Testis (tissue), 3 donors: ENCODE results near the gene STON2. TPM values are rescaled to one million over a fixed set of nuclear protein-coding genes. Genes with fewer than 3 reads are reported as not detected.

Experiments used
- DNase-seq: peaks from one replicate; pipeline ENCODE4 v3.0.0-alpha.2; 2019
- H3K27ac ChIP-seq, 2 donors: fragments of 200-600 bp; sonication (generic); one replicate each; pipeline ENCODE4 v1.5.1; 2019
- H3K27me3 ChIP-seq: fragments of 200-600 bp; sonication (generic); one replicate; pipeline ENCODE4 v1.5.1; 2019
- H3K36me3 ChIP-seq: fragments of 200-600 bp; sonication (generic); one replicate; pipeline ENCODE4 v1.5.1; 2017; ENCODE audit warnings: low read depth; ENCODE audit errors: missing control alignments
- H3K4me1 ChIP-seq: fragments of 200-600 bp; sonication (generic); one replicate; pipeline ENCODE4 v1.5.1; 2019
- H3K4me3 ChIP-seq, 2 donors: fragments of 200-600 bp; sonication (generic); one replicate each; pipeline ENCODE4 v1.5.1; 2017 to 2019
- H3K9me3 ChIP-seq: fragments of 200-600 bp; sonication (generic); one replicate; pipeline ENCODE4 v1.5.1; 2017
- POLR2A ChIP-seq: fragments of 450-650 bp; IDR thresholded peaks from one replicate; pipeline ENCODE4 v1.6.1; 2017; ENCODE audit warnings: antibody characterized with exemption, mild to moderate bottlenecking, moderate library complexity
- WGBS, 2 donors: methylation state at CpG; one replicate each; pipeline ENCODE4 v1.1.5; 2018; 5-methylcytosine and 5-hydroxymethylcytosine counted together
- intact Hi-C: fragments of 100-400 bp; cut with DNase I; formaldehyde crosslinking; loops from one replicate; pipeline ENCODE4 v1.15.1; 2023; ENCODE audit warnings: low total_unique reads
- polyA plus RNA-seq: library from polyadenylated mRNA; stranded (reverse); fragments of 350-450 nt; fragmentation: Illumina TruSeq; extraction: RNeasy Lipid Tissue Mini Kit (QIAGEN cat#74804); gene quantifications from one replicate; pipeline ENCODE4 v1.2.3, GENCODE V29; 2014; ENCODE audit warnings: low read depth, low replicate concordance; ENCODE audit not compliant: insufficient read depth
- total RNA-seq, 2 donors: library from RNA; depleted of rRNA; stranded (reverse); fragments of >200 nt; gene quantifications; one replicate each; pipeline ENCODE4 v1.2.3, GENCODE V29; 2016
- TF ChIP-seq, protein P1 (sequence below), 3 experiments: fragments of 450-650 bp in 2 of 3; fragments of 200-600 bp in 1 of 3; sonication (generic) in 1 of 3; IDR thresholded peaks; one replicate each; pipeline ENCODE4 v1.5.1; 2016 to 2019; ENCODE audit warnings: antibody characterized with exemption in 3 of 3, mild to moderate bottlenecking in 2 of 3, moderate library complexity in 1 of 3

The STON2 gene
- total and polyA plus RNA-seq, 3 donors from 2014 or later: 8.3 to 38.5 (median 22.8) TPM

DNA sequence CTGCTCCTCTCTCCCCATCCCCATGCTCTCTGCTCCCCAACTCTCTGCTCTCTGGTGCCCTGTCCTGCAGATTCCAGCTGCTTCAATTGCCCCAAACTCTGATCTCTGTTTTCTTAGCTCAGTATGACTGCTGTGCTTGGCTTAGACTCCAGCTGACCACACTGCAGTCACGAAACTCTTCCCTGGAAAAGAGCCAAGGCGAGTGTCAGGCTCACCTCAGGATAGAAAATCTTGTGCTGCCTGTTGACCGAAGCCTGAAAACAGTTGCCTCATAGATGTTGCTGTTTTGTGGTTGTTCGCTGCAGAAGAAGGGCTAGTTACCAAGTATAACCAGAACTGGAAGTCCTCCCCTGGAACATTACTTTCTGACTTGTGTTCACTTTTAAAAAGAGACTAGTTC lies 6.7 kb upstream of the STON2 start:
- WGBS, 2 donors: 34 to 68% methylated on average over 4 of the region's 4 CpGs
- DNase-seq: peak; percentile 32
- intact Hi-C loops: no loop called here

DNA sequence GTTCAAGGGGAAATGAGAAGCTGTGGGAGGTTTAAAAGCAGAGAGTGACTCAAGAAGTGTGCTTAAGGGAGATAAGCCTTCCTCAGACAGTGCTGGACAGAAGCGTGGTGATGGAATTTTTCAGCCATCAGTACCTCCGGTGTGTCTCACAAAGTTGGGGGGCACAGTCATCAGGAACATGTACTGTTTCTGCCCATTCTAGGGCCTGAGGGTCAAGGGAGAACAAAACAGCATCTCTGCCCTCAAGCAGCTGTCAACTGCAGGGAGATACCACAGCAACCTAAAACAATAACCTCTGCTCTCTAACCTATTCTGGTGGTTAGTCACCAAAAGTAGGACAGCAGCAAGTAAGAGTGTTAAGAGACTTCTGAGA lies 2.0 kb upstream of the STON2 start:
- H3K27ac ChIP-seq: no peak overlapping the region

More for the DNA sequence above, 6.7 kb upstream of the STON2 start:
- no peaks in the 10 kb centered on the region for H3K27me3 ChIP-seq
- no peak for TF ChIP-seq POLR2A
- TF ChIP-seq, protein P1, sequence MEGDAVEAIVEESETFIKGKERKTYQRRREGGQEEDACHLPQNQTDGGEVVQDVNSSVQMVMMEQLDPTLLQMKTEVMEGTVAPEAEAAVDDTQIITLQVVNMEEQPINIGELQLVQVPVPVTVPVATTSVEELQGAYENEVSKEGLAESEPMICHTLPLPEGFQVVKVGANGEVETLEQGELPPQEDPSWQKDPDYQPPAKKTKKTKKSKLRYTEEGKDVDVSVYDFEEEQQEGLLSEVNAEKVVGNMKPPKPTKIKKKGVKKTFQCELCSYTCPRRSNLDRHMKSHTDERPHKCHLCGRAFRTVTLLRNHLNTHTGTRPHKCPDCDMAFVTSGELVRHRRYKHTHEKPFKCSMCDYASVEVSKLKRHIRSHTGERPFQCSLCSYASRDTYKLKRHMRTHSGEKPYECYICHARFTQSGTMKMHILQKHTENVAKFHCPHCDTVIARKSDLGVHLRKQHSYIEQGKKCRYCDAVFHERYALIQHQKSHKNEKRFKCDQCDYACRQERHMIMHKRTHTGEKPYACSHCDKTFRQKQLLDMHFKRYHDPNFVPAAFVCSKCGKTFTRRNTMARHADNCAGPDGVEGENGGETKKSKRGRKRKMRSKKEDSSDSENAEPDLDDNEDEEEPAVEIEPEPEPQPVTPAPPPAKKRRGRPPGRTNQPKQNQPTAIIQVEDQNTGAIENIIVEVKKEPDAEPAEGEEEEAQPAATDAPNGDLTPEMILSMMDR (IDR thresholded peaks at IDR 0.05): no peak
- H3K4me3 ChIP-seq: no peak overlapping the region
- H3K27ac ChIP-seq: no peak overlapping the region
- H3K36me3 ChIP-seq: no peaks in the 10 kb centered on the region
- peaks cover 4% of the 10 kb centered on the region for H3K4me1 ChIP-seq
- no peaks in the 10 kb centered on the region for H3K9me3 ChIP-seq

DNA sequence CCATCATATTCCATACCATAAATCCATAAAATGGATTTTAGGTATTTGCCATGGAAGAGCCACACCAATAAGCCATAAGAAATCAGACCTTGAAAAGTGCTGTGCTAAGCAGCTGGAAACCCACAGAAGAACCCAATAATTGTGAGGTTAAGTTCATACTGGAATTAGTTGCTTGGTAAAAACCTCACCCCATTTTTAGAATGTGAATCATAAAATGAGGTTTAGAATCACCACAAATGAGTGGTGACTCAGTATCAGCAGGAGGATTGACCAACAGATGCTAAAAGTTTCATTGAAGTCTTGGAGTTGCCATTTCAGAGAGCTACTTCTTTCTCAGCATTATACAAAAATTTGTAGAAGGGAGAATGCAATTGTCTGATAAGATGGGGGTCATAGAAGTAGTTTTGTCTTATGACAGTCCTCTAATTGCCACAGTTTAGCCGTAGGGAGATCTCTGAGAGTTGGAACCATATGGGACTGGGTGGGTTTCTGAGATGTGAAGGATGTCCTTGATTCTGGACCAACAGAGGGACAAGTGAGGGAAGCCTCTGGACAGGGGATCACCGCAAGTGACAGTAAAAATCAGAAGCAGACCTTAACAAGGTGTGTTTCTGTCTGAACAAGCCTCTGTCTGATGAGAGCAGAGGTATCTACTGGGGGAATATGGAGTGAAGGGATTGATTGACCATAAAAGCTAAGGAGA lies 1.4 kb upstream of the STON2 start:
- intact Hi-C loops: no loop called here
- 92 to 93% methylated on average over 2 of the region's 2 CpGs for WGBS, 2 donors
- Histone ChIP-seq H3K27ac (no peak overlapping the region), H3K4me3 (no peak overlapping the region), H3K4me1 (peaks cover 6% of the 10 kb centered on the region), H3K36me3 (no peaks in the 10 kb centered on the region), H3K9me3 (no peaks in the 10 kb centered on the region), H3K27me3 (no peaks in the 10 kb centered on the region)
- TF ChIP-seq, protein P1 (IDR thresholded peaks at IDR 0.05): no peak
- TF ChIP-seq POLR2A: no peak
- DNase-seq: no peak

More for the DNA sequence above, 2.0 kb upstream of the STON2 start:
- DNase-seq: no peak
- Histone ChIP-seq H3K9me3 (no peaks in the 10 kb centered on the region), H3K4me3 (no peak overlapping the region), H3K27me3 (no peaks in the 10 kb centered on the region), H3K36me3 (no peaks in the 10 kb centered on the region), H3K4me1 (peaks cover 6% of the 10 kb centered on the region)
- no peak for TF ChIP-seq POLR2A
- TF ChIP-seq, protein P1 (IDR thresholded peaks at IDR 0.05): no peak
- intact Hi-C loops: no loop called here
- 57 to 68% methylated on average over 2 of the region's 2 CpGs for WGBS, 2 donors

DNA sequence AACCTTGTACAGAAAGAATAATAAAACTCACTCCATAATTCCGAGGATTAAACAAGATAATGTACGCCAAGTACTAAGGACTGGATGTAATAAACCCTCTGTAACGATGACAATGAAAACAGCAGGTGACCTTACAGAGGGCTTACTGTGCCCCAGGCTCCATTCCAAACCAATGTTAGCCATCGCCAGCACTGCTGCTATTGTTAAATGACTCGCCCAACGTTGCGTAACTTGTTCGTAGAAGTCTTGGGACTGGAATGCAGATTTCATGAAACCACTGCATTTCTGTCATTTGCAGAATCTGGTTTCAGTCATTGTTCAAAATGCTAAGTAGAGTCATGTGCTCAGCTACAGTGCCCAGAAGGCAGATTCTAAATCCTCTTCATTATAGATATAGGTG lies 728 bp upstream of the STON2 start:
- TF ChIP-seq, protein P1 (IDR thresholded peaks at IDR 0.05): no peak
- no peak for TF ChIP-seq POLR2A
- peak; percentile 76 for DNase-seq
- Histone ChIP-seq H3K9me3 (no peaks in the 10 kb centered on the region), H3K36me3 (no peaks in the 10 kb centered on the region), H3K27ac (peak overlapping the region; percentile 40 to 50), H3K27me3 (no peaks in the 10 kb centered on the region), H3K4me3 (no peak overlapping the region), H3K4me1 (peaks cover 6% of the 10 kb centered on the region)
- WGBS, 2 donors: 67 to 70% methylated on average over 8 of the region's 8 CpGs
- intact Hi-C loops: no loop called here
